Measurements from ENCODE around the gene TBCK.
"Not testable (repeated sequence)": the region's sequence is repeated elsewhere in the genome, so short reads cannot be mapped to it uniquely, and the experiment has no call there.

DNA sequence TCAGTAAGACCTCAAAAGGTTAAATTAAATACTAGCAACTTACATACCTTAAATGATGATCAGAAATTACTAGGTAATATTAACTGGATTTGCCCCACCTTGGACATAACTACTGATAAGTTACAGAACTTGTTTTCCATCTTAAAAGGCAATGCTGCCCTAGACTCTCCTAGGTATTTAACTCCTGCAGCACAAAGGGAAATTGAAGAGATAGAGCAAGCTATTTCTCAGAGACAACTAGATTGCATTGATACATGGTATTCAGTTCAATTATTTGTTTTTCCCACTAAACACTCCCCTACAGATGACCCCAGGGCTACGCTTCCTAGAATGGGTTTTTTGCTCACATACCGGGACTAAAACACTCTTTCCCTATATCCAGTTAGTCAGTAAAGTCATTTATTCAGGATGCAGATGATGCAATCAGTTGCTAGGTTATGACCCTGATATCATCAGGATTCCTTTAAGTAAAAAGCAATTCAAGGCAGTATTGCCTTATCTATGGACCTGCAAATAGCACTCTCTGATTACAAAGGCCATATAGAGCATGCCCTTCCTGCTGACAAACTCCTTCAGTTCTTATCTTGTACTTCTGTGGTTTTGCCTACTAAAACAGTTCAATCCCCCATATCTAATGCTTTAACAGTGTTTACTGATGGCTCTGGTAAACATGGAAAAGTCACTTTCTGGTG is 204.1 kb downstream of the TBCK start:
- TF ChIP-seq, protein P1, sequence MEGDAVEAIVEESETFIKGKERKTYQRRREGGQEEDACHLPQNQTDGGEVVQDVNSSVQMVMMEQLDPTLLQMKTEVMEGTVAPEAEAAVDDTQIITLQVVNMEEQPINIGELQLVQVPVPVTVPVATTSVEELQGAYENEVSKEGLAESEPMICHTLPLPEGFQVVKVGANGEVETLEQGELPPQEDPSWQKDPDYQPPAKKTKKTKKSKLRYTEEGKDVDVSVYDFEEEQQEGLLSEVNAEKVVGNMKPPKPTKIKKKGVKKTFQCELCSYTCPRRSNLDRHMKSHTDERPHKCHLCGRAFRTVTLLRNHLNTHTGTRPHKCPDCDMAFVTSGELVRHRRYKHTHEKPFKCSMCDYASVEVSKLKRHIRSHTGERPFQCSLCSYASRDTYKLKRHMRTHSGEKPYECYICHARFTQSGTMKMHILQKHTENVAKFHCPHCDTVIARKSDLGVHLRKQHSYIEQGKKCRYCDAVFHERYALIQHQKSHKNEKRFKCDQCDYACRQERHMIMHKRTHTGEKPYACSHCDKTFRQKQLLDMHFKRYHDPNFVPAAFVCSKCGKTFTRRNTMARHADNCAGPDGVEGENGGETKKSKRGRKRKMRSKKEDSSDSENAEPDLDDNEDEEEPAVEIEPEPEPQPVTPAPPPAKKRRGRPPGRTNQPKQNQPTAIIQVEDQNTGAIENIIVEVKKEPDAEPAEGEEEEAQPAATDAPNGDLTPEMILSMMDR (IDR thresholded peaks at IDR 0.05; ENCODE audit: low read length) = not testable (repeated sequence)
- not testable (repeated sequence) for TF ChIP-seq EZH2 (IDR thresholded peaks at IDR 0.05; ENCODE audit: borderline replicate concordance, low read length)
